WI38 (cell line): ENCODE data around the gene ADAMTS20.
"Not testable (repeated sequence)": the region's sequence is repeated elsewhere in the genome, so short reads cannot be mapped to it uniquely, and the experiment has no call there.

ENCODE experiments used
- H3K4me3 ChIP-seq: 2 replicates; pipeline ENCODE4 v1.5.1; 2011; ENCODE audit warnings: low read depth, mild to moderate bottlenecking, control low read depth, low read length
- CTCF ChIP-seq: IDR thresholded peaks from 2 replicates; pipeline ENCODE4 v1.5.1; 2012; ENCODE audit warnings: low read depth, mild to moderate bottlenecking, control low read depth, low read length

Gene ADAMTS20

GRCh38 chr12:43370263-43370662 lies 181.7 kb downstream of the ADAMTS20 start:
- H3K4me3 ChIP-seq: no peak overlapping the region
- no peak for TF ChIP-seq CTCF

- H3K4me3 ChIP-seq: no peak overlapping the region
- TF ChIP-seq CTCF: no peak
Measured at GRCh38 chr12:43362910-43363694, 188.9 kb downstream of the ADAMTS20 start.

GRCh38 chr12:43361031-43361710 lies 190.8 kb downstream of the ADAMTS20 start:
- TF ChIP-seq CTCF: no peak
- no peak overlapping the region for H3K4me3 ChIP-seq

- H3K4me3 ChIP-seq: not testable (repeated sequence)
Measured at GRCh38 chr12:43360001-43360400, 192.0 kb downstream of the ADAMTS20 start.

GRCh38 chr12:43357141-43357540 lies 194.9 kb downstream of the ADAMTS20 start:
- TF ChIP-seq CTCF: no peak

GRCh38 chr12:43352001-43352400 lies 200.0 kb downstream of the ADAMTS20 start:
- TF ChIP-seq CTCF: no peak
- no peak overlapping the region for H3K4me3 ChIP-seq

More at GRCh38 chr12:43357141-43357540, 194.9 kb downstream of the ADAMTS20 start:
- no peak overlapping the region for H3K4me3 ChIP-seq

GRCh38 chr12:43349863-43350262 lies 202.1 kb downstream of the ADAMTS20 start:
- TF ChIP-seq CTCF: no peak
- H3K4me3 ChIP-seq: no peak overlapping the region
